Epidermal melanocyte (primary cell): ENCODE measurements around the gene MOCS1.
A peak's percentile ranks its signal among the peaks of the same experiment; 100 is the strongest.

Source experiments
- DNase-seq: peaks from one replicate; pipeline ENCODE4 v3.0.0; 2011; ENCODE audit warnings: low spot score; ENCODE audit not compliant: insufficient read length

Gene MOCS1

GRCh38 chr6:39904946-39905639 is 29.2 kb downstream of the MOCS1 start:
- DNase-seq, result peak; percentile 5

- DNase-seq, result peak; percentile 10
These were observed 30.6 kb downstream of the MOCS1 start for GRCh38 chr6:39903656-39904055.

GRCh38 chr6:39902786-39903465 is 31.3 kb downstream of the MOCS1 start:
- DNase-seq, result peak; percentile 9

- DNase-seq, result peak; percentile 12
These were observed 32.1 kb downstream of the MOCS1 start for GRCh38 chr6:39902136-39902535.

- DNase-seq, result no peak
These were observed 32.6 kb downstream of the MOCS1 start for GRCh38 chr6:39901670-39902069.

GRCh38 chr6:39901116-39901655 is 33.1 kb downstream of the MOCS1 start:
- DNase-seq, result no peak

GRCh38 chr6:39899554-39900295 is 34.5 kb downstream of the MOCS1 start:
- no peak for DNase-seq

GRCh38 chr6:39898625-39899024 is 35.6 kb downstream of the MOCS1 start:
- no peak for DNase-seq

GRCh38 chr6:39897698-39898097 is 36.6 kb downstream of the MOCS1 start:
- DNase-seq, result no peak

- DNase-seq, result no peak
These were observed 37.6 kb downstream of the MOCS1 start for GRCh38 chr6:39896701-39897100.

GRCh38 chr6:39893286-39893685 is 41.0 kb downstream of the MOCS1 start:
- DNase-seq, result no peak

- DNase-seq, result peak; percentile 73
These were observed 41.7 kb downstream of the MOCS1 start for GRCh38 chr6:39892490-39893129.

GRCh38 chr6:39891976-39892375 is 42.3 kb downstream of the MOCS1 start:
- DNase-seq, result no peak

GRCh38 chr6:39891353-39891752 is 42.9 kb downstream of the MOCS1 start:
- no peak for DNase-seq

GRCh38 chr6:39889229-39889628 is 45.0 kb downstream of the MOCS1 start:
- DNase-seq, result no peak

GRCh38 chr6:39887692-39888450 is 46.4 kb downstream of the MOCS1 start:
- peak; percentile 80 for DNase-seq

GRCh38 chr6:39886871-39887270 is 47.4 kb downstream of the MOCS1 start:
- DNase-seq, result no peak

GRCh38 chr6:39885691-39886090 is 48.6 kb downstream of the MOCS1 start:
- DNase-seq, result no peak

GRCh38 chr6:39884696-39885095 is 49.6 kb downstream of the MOCS1 start:
- no peak for DNase-seq

GRCh38 chr6:39882531-39882899 is 51.7 kb downstream of the MOCS1 start:
- DNase-seq, result peak; percentile 48
